Motor neuron (in vitro differentiated cells): ENCODE measurements around the gene RANGAP1. TPM values are rescaled to one million over a fixed set of nuclear protein-coding genes. Genes with fewer than 3 reads are reported as not detected.

Source experiments
- ATAC-seq, 8 experiments: fragments of 200-7000 bp; cut with Tn5 transposase; replicated peaks in 6 of 8; 2 replicates each; pipeline ENCODE4 v1.8.0; 2021; ENCODE audit warnings: mild to moderate bottlenecking in 8 of 8, moderate library complexity in 8 of 8
- H3K27ac ChIP-seq, 2 donors: fragments of 250-450 bp; sonication (Bioruptor Pico); 2 replicates each; pipeline ENCODE4 v1.9.0; 2021; ENCODE audit warnings: antibody characterized with exemption in 2 of 2, mild to moderate bottlenecking in 2 of 2, moderate library complexity in 1 of 2
- H3K4me1 ChIP-seq, 2 donors: fragments of 250-450 bp; sonication (Bioruptor Pico); replicated peaks in 1 of 2; 2 replicates each; pipeline ENCODE4 v1.6.1; 2021; ENCODE audit warnings: antibody characterized with exemption in 2 of 2, mild to moderate bottlenecking in 2 of 2, moderate library complexity in 1 of 2
- H3K4me3 ChIP-seq, 5 donors: fragments of 250-450 bp; sonication (Bioruptor Pico); 2 replicates each; pipeline ENCODE4 v1.9.0; 2021; ENCODE audit warnings: antibody characterized with exemption in 5 of 5, mild to moderate bottlenecking in 5 of 5, moderate library complexity in 4 of 5
- WGBS, 10 experiments: fragments of 450-650 bp; shearing (Covaris generic); methylation state at CpG; one replicate each; pipeline ENCODE4 v1.0.0; 2022; 5-methylcytosine and 5-hydroxymethylcytosine counted together
- in situ Hi-C, 9 experiments: fragments of 400-800 bp; cut with MboI; loops; one replicate each; pipeline ENCODE4 v1.15.0; 2021; ENCODE audit warnings: low sequenced_read_pairs in 9 of 9, low pct_unique_long_range_greater_than_20kb in 2 of 9; ENCODE audit not compliant: unreplicated experiment in 9 of 9
- total RNA-seq, 8 experiments: library from RNA; unstranded; fragments of 300-600 nt; gene quantifications; 2 replicates each; pipeline versions ENCODE4 v1.2.3 to v1.2.4, GENCODE V29; 2022

The RANGAP1 gene
- total RNA-seq, 8 experiments from 2014 or later = 31.1 to 78.9 (median 53.2) TPM

DNA sequence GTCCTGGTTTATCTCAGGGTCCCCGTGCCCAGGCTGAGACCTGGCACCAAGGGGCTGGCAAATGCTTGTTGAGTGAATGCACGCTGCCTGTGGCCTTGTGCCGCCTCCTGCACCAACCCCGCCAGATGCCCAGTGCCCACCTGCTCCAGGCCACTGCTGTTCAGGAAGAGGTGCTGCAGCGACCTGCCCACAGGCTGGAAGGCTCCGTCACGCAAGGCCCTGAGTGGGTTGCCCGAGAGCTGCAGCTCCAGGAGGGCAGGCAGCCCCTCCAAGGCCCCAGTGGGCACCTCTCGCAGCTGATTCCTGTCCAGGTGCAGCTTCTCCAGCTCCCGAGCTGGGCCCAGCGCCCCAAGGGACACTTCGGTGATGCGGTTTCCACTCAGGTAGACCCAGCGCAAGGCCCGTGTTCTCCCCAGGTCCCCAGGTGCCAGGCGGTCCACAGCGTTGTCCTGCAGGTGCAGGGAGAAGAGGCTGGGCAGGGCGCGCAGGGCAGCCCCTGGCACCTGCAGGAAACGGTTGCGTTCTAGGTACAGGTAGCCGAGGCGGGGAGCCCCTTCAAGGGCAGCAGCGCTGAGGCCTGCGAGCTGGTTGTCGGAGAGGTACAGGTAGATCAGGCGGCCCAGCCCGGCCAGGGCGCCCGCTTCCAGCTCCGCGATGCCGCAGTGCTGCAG, 48.8 kb downstream of the RANGAP1 start:
- H3K27ac ChIP-seq = no peak overlapping the region
- ATAC-seq = no peak
- in situ Hi-C loops = no loop called here

DNA sequence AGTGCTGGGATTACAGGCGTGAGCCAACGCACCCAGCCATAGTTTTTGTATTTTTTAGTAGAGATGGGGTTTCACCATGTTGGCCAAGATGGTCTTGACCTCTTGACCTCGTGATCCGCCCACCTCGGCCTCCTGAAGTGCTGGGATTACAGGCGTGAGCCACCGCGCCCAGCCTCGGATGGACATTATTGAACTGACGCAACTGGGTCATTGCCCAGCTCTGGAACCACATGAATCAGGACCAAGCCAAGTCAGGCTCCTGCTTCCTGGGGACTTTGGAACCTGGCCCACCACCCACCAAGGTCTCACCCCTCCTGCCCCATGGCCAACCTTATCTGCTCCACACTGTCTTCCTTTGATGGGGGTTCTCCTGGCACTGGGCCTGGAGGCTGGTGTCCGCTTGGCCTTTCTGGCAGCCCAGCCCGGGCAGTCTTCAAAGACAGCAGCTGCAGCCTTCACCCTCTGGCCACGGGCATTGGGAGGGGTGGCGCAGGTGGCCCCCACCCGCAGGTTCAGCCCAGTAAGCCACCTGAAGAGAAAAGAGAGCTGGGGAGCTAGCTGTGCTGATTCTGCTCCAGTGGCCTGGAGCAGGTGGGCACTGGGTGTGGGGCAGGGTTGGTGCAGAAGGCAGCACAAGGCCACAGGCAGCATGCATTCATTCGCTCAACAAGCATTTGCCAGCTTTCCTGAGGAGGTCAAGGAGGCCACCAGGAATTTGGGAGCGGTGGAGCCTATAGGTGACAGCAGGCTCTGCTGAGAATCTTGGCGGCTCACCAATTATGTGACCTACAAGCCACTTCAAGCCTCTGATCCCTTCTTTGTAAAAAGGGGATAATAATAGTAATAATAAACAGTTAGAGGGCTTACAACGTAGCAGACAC, 50.9 kb downstream of the RANGAP1 start:
- 71 to 98% (median 82%) methylated on average over 1 to 13 of the region's 19 CpGs; no CpG with 5 or more reads in 2 of the 10 experiments for WGBS, 10 experiments
- in situ Hi-C loops = no loop called here
- no peak overlapping the region for H3K27ac ChIP-seq
- H3K4me1 ChIP-seq = peaks cover 3 to 9% of the 10 kb centered on the region in 2 donors
- H3K4me3 ChIP-seq = no peak overlapping the region
- ATAC-seq = no peak

More for the DNA sequence above, 48.8 kb downstream of the RANGAP1 start:
- Histone ChIP-seq H3K4me3 (peak overlapping the region in 4 of 5 donors; percentile 7 to 24 (median 13)), H3K4me1 (peaks cover 3 to 11% of the 10 kb centered on the region in 2 donors)
- WGBS, 10 experiments = 48 to 81% methylated on average over 4 to 7 of the region's 33 CpGs; no CpG with 5 or more reads in 8 of the 10 experiments

DNA sequence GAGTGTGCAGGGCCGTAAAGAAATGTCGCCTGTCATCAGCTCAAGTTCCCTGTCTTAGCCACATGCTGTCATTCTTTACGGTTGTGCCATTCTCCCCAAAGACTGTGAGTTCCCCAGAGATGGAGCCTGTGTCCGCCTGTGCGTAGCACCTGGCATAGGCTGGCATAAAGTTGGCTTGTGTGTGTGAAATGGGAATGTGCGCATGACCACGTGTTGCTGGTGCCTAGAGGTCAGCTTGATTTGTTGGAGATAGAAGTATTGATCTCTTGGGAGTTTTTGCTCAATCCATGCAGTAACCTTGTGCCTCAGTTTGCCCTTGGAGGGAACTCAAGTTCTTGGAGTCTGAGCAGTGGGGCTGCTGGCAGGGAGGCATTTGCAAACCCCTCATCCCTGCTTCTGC, 54.6 kb downstream of the RANGAP1 start:
- Histone ChIP-seq H3K27ac (no peak overlapping the region), H3K4me3 (no peak overlapping the region), H3K4me1 (no peaks in the 10 kb centered on the region)
- no peak for ATAC-seq
- WGBS, 10 experiments = 60 to 100% (median 100%) methylated on average over 2 to 5 of the region's 7 CpGs; no CpG with 5 or more reads in 4 of the 10 experiments
- in situ Hi-C loops = no loop called here

DNA sequence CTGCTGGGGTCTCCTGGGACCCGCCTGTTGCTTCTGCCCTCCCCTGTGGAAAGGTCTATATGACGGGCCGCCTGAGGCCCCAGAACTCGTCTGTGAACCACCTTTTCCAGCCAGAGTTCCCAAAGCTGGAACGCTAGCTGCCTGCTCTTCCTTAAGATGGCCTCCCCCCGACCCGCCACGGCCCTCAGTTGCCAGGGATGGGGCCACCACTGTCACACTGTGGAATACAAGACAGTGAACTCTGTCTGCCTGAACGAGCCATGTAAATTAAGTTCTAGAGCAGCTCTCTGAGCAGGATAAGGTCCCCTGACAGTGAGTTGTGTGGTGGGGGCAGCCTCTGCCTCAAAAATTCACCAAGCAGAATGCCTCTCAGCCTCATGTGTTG, 55.6 kb downstream of the RANGAP1 start:
- in situ Hi-C loops = no loop called here
- Histone ChIP-seq H3K27ac (no peak overlapping the region), H3K4me1 (no peaks in the 10 kb centered on the region), H3K4me3 (no peak overlapping the region)
- WGBS, 10 experiments = 29 to 100% (median 90%) methylated on average over 1 to 9 of the region's 9 CpGs; no CpG with 5 or more reads in 4 of the 10 experiments
- peak in 2 of 8 experiments; percentile 15 to 21 for ATAC-seq

DNA sequence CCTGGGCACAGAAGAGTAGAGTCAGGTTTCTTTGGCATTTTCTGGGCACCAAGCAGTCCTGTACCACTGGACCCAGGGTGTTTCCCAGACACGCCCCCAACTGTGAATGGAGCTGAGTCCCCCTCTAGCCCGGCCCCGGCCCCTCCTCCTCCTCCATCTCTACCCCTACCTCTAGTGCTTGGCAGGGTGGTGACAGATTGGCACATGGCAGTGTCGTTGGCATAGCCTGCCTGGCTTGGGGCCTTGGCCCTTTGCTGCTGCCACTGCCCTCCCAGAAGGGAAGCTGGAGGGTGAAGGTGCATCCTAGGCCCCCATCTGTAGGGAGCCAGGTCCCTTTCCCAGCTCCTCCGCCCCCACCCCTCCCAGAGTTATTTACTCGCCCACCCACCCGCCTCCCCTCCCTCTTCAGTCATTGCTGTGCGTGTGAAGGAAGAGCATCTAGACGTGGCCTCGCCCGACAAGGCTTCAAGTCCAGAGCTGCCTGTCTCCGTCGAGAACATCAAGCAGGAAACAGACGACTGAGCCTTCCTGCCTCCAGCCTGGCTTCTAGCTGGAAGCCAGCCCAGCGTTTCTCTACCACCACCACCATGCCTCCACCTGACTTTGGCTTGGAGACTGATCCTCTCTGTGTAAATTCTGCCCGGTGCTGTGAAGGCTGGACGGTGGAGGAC, 56.1 kb downstream of the RANGAP1 start:
- in situ Hi-C loops = no loop called here
- no peaks in the 10 kb centered on the region for H3K4me1 ChIP-seq

DNA sequence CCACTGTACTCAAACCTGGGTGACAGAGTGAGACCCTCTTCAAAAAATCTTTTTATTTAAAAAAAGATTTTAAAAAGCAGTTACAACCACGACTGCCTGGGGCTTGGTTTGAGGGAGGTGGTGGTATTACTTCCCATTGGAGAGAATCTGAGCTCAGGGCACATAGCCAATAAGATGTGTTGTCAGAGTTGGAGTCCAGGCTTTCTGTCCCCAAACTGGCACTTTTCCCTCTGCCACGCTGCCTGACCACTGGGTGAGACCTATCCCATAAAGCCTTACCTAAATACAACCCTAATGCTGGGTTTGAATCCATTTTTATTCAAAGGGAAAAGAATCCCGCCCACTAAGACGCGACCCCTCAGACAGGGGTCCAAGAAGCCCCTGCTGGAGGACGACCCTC, 56.8 kb downstream of the RANGAP1 start:
- H3K4me1 ChIP-seq = no peaks in the 10 kb centered on the region
- WGBS, 10 experiments = 75 to 100% (median 83%) methylated on average over 1 to 6 of the region's 6 CpGs; no CpG with 5 or more reads in 4 of the 10 experiments
- in situ Hi-C loops = no loop called here
- no peak for ATAC-seq
- H3K4me3 ChIP-seq = no peak overlapping the region
- H3K27ac ChIP-seq = no peak overlapping the region

More for the DNA sequence above, 56.1 kb downstream of the RANGAP1 start:
- H3K27ac ChIP-seq = no peak overlapping the region
- WGBS, 10 experiments = 80 to 100% (median 100%) methylated on average over 1 to 2 of the region's 17 CpGs; no CpG with 5 or more reads in 7 of the 10 experiments
- peak in 3 of 8 experiments; percentile 15 to 24 (median 23) for ATAC-seq
- H3K4me3 ChIP-seq = no peak overlapping the region

DNA sequence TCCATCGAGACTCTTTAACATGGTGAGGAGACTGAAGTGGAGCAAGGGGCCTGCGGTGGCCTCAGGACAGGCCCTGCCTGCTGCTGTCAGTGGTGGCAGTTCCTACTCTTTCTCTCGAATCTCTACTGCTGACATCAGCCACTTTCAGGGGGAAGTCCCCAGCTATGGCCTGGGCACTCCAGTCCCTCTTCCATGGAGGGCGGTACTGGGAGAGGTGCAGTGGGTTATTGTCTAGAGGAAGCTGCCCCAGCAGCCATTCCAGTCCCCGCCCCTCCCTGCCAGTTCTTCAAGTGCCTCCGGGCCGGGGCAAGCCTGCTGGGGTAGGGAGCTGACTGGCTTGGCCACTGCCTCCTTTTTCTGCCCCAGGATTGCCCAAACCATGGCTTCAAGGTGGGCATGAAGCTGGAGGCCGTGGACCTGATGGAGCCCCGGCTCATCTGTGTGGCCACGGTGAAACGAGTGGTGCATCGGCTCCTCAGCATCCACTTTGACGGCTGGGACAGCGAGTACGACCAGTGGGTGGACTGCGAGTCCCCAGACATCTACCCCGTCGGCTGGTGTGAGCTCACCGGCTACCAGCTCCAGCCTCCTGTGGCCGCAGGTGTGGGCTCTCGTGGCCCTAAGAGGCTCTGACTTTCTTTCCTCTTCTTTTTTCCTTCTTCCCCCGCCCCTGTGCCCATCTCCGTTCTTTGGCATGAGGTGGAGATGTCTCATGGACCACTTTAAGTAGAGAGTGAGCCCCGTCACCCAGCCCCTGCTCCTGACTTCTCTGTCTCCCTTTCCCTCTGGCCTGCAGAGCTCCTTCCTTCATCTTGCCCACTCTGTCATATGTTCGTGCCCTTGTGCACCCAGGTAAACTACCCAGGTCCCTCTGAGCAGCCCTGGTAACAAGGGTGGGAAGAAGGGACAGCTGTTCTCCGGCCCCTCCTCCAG, 59.0 kb downstream of the RANGAP1 start:
- no peak for ATAC-seq
- in situ Hi-C loops = no loop called here
- 90 to 100% (median 100%) methylated on average over 1 to 12 of the region's 26 CpGs; no CpG with 5 or more reads in 4 of the 10 experiments for WGBS, 10 experiments
- no peaks in the 10 kb centered on the region for H3K4me1 ChIP-seq
- no peak overlapping the region for H3K4me3 ChIP-seq
- no peak overlapping the region for H3K27ac ChIP-seq

DNA sequence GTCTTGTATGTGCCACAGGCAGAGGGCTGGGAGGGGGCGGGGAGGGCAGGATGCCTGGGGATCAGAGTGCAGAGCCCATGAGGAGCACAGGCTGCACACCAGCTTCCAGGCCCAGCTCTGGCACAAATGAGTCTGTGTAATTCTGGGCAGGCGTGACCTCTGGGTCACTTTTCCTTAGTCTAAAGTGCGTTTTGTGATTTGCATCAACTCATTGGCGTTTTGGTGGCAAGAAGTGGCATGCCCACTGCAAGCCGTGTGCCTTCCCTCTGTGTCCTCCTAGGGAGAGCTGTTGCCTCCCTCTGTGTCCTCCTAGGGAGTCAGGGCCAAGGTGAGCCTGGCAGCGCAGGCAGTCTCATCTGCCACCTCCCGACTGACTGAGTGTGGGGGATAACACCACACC, 62.5 kb downstream of the RANGAP1 start:
- in situ Hi-C loops = no loop called here
- peak in 1 of 8 experiments; percentile 24 for ATAC-seq
- 80 to 100% (median 80%) methylated on average over 1 of the region's 7 CpGs; no CpG with 5 or more reads in 7 of the 10 experiments for WGBS, 10 experiments
- Histone ChIP-seq H3K27ac (no peak overlapping the region), H3K4me3 (no peak overlapping the region), H3K4me1 (no peaks in the 10 kb centered on the region)

DNA sequence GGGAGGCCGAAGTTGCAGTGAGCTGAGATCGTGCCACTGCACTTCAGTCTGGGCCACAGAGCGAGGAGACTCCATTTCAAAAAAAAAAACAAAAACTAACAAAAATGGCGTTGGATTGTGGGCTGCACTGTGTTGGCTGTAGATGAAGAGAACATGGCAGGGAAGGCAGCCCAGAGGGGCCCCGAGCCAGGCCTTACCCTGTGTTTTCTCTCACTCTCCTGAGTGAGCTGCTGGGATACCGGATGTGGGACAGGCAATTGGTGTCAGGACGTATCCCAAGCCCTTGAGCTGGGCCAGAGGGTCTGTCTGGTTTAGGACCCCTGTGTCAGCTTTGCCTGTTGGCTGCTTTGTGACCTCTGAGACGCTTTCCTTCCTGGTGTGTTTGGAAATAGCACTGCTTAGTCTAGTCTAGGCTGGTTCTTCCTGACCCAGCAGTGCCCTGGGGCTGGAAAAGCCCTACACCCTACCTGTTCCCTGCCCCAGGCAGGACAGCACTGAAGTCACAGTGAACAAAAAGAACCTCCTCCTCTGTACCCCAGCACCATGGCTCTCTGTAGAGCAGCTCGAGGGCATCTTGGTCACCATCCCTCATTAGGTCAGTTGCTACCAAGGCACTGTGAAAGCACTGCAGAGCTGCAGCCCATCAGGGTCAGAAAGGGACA, 63.0 kb downstream of the RANGAP1 start:
- Histone ChIP-seq H3K4me3 (no peak overlapping the region), H3K27ac (no peak overlapping the region), H3K4me1 (peaks cover 2 to 5% of the 10 kb centered on the region in 2 donors)
- no peak for ATAC-seq
- 77 to 100% (median 91%) methylated on average over 1 to 8 of the region's 9 CpGs; no CpG with 5 or more reads in 2 of the 10 experiments for WGBS, 10 experiments
- in situ Hi-C loops = no loop called here

DNA sequence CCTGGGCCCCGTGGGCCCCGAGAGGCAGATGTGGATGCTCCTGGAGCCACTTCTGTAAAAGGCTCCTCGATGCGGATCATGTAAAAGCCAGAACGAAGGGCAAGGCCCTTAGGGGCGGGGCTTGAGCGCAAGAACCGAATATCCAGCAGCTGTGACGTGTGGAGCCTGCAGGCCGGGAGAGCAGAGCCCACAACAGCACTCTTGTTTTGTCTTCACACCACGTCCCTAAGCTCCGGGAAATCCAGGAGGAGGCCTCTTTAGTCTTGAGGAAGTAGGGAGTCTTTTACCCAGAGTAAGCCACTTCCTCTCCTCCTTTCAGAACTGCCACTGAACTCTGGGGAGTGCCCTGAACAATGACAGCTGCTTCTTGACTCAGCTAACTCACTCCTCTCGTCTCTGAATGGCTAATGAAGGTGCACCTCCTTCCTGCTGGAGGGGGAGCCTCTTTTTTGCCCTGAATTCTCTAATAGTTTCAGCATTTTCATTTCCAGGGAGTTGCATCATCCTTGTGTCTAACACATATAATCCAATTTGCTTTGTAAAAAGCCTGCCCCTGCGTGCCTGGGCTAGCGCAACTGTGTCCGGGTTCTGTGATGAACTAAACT, 68.3 kb downstream of the RANGAP1 start:
- ATAC-seq = peak; percentile 83 to 97 (median 90)
- in situ Hi-C loops = no loop called here
- H3K4me3 ChIP-seq = peak overlapping the region in 4 of 5 donors; percentile 0 to 22 (median 12)

DNA sequence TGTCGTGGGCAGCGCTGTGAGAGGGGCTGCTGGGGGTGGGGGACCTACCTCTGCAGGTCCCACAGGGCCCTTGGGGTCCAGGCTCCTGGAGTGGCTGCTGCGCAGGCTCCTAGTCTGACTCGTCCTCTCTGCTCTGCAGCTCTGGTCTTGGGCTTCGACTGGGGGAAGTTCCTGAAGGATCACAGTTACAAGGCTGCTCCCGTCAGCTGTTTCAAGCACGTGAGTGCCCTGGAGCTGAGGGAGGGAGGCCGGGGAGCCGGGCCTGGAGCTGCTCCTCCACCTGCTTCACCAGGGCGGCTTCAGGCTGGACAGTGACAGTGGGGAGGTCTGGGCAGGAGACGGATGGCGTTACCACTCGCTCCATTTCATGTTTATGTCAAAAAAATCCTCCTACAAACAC, 69.0 kb downstream of the RANGAP1 start:
- H3K4me3 ChIP-seq = peak overlapping the region in 2 of 5 donors; percentile 17 to 22
- ATAC-seq = peak in 6 of 8 experiments; percentile 12 to 71 (median 52)
- peak overlapping the region; percentile 82 to 91 for H3K27ac ChIP-seq
- in situ Hi-C loops = no loop called here
- WGBS, 10 experiments = 67 to 83% (median 67%) methylated on average over 1 to 3 of the region's 13 CpGs; no CpG with 5 or more reads in 7 of the 10 experiments
- H3K4me1 ChIP-seq = peaks cover 20 to 21% of the 10 kb centered on the region in 2 donors

More for the DNA sequence above, 68.3 kb downstream of the RANGAP1 start:
- Histone ChIP-seq H3K4me1 (peaks cover 20 to 21% of the 10 kb centered on the region in 2 donors), H3K27ac (peak overlapping the region; percentile 82 to 91)
- WGBS, 10 experiments = 7 to 57% (median 40%) methylated on average over 2 to 10 of the region's 16 CpGs; no CpG with 5 or more reads in 2 of the 10 experiments
